Stomach (tissue), 9 donors: Measurements from ENCODE around the gene VPS45. TPM values are rescaled to one million over a fixed set of nuclear protein-coding genes. Genes with fewer than 3 reads are reported as not detected.

ENCODE experiments used
- DNase-seq, 2 donors: peaks; one replicate each; pipeline versions ENCODE4 v3.0.0 to v3.0.0-alpha.2; 2013 to 2019
- H3K27ac ChIP-seq, 5 donors: fragments of 200-600 bp in 4 of 5; sonication (generic) in 4 of 5; one replicate each; pipeline ENCODE4 v1.5.1; 2013 to 2019; ENCODE audit warnings: mild to moderate bottlenecking in 1 of 5, moderate library complexity in 1 of 5
- H3K27me3 ChIP-seq, 3 donors: fragments of 200-600 bp; sonication (generic); one replicate each; pipeline ENCODE4 v1.5.1; 2017 to 2019; ENCODE audit warnings: mixed run types in 1 of 3
- H3K36me3 ChIP-seq, 4 donors: fragments of 200-600 bp; sonication (generic); 1 replicate in 3 of 4; 2 replicates in 1 of 4; pipeline ENCODE4 v1.5.1; 2016 to 2019
- H3K4me1 ChIP-seq, 4 donors: fragments of 200-600 bp; sonication (generic); one replicate each; pipeline ENCODE4 v1.5.1; 2016 to 2019
- H3K4me3 ChIP-seq, 4 donors: fragments of 200-600 bp; sonication (generic) in 3 of 4; one replicate each; pipeline ENCODE4 v1.5.1; 2016 to 2019; ENCODE audit warnings: mild to moderate bottlenecking in 1 of 4
- H3K9me3 ChIP-seq, 4 donors: fragments of 200-600 bp; sonication (generic); one replicate each; pipeline ENCODE4 v1.5.1; 2016 to 2019
- CTCF ChIP-seq, 7 experiments: fragments of 450-650 bp in 4 of 7; fragments of 200-600 bp in 3 of 7; sonication (generic) in 3 of 7; IDR thresholded peaks; one replicate each; pipeline ENCODE4 v1.5.1; 2016 to 2019; ENCODE audit warnings: antibody characterized with exemption in 7 of 7, control low read depth in 2 of 7, mild to moderate bottlenecking in 1 of 7
- EP300 ChIP-seq: sonication (generic); formaldehyde crosslinking; IDR thresholded peaks from one replicate; pipeline ENCODE4 v1.6.1; 2017; ENCODE audit warnings: antibody characterized with exemption
- POLR2A ChIP-seq, 4 donors: fragments of 450-650 bp; IDR thresholded peaks; one replicate each; pipeline ENCODE4 v1.6.1; 2016; ENCODE audit warnings: antibody characterized with exemption in 4 of 4, control low read depth in 2 of 4, mild to moderate bottlenecking in 1 of 4, moderate library complexity in 1 of 4
- POLR2AphosphoS5 ChIP-seq, 3 donors: sonication (generic); formaldehyde crosslinking; IDR thresholded peaks; one replicate each; pipeline ENCODE4 v1.6.1; 2016; ENCODE audit warnings: antibody characterized with exemption in 3 of 3
- WGBS, 5 donors: extraction: QIAGEN DNeasy Blood & Tissue Kit in 3 of 5; methylation state at CpG; one replicate each; pipeline versions ENCODE4 v1.1.5 to v1.1.7; 2013 to 2018; 5-methylcytosine and 5-hydroxymethylcytosine counted together
- intact Hi-C: fragments of 100-400 bp; cut with DNase I; formaldehyde crosslinking; loops from one replicate; pipeline ENCODE4 v1.15.1; 2023; ENCODE audit warnings: low total_unique reads
- polyA plus RNA-seq, 3 donors: library from polyadenylated mRNA; stranded (reverse); fragments of 200-250 nt; gene quantifications; one replicate each; pipeline ENCODE4 v1.2.3, GENCODE V29; 2013
- total RNA-seq, 5 donors: library from RNA; depleted of rRNA; stranded (reverse); fragments of >200 nt; gene quantifications; one replicate each; pipeline versions ENCODE4 v1.1.0 to v1.2.3, GENCODE V29; 2014 to 2016
- donor health status: healthy with polysubstance abuse.
- donor health status: Bipolar disorder and iron deficiency.
- donor health status: healthy.

The VPS45 gene
- total and polyA plus RNA-seq, 8 donors = 13.3 to 69.9 (median 30.5) TPM

GRCh38 chr1:150161747-150162581 lies 94.4 kb downstream of the VPS45 start:
- Histone ChIP-seq H3K27me3 (no peaks in the 10 kb centered on the region), H3K4me1 (peaks cover 44 to 95% (median 62%) of the 10 kb centered on the region in 4 donors), H3K9me3 (no peaks in the 10 kb centered on the region), H3K27ac (peak overlapping the region; percentile 74 to 98 (median 91)), H3K36me3 (peaks cover 11 to 33% (median 27%) of the 10 kb centered on the region in 4 donors), H3K4me3 (peak overlapping the region in 3 of 4 donors; percentile 29 to 30 (median 29))
- DNase-seq = peak in 1 of 2 donors; percentile 57
- WGBS, 5 donors = 63 to 79% (median 71%) methylated on average over 9 of the region's 9 CpGs
- no peak for TF ChIP-seq POLR2A (IDR thresholded peaks at IDR 0.05)
- TF ChIP-seq EP300 = no peak
- TF ChIP-seq POLR2AphosphoS5 (IDR thresholded peaks at IDR 0.05) = no peak
- TF ChIP-seq CTCF (IDR thresholded peaks at IDR 0.05) = no peak
- intact Hi-C loops = no loop called here

- H3K9me3 ChIP-seq = no peaks in the 10 kb centered on the region
- H3K4me1 ChIP-seq = peaks cover 44 to 89% (median 59%) of the 10 kb centered on the region in 4 donors
- H3K36me3 ChIP-seq = peaks cover 7 to 27% (median 21%) of the 10 kb centered on the region in 4 donors
- H3K27ac ChIP-seq = peak overlapping the region; percentile 74 to 98 (median 91)
- TF ChIP-seq EP300 = no peak
- TF ChIP-seq POLR2A (IDR thresholded peaks at IDR 0.05) = no peak
- TF ChIP-seq CTCF (IDR thresholded peaks at IDR 0.05) = no peak
- TF ChIP-seq POLR2AphosphoS5 (IDR thresholded peaks at IDR 0.05) = no peak
- 31 to 67% (median 51%) methylated on average over 4 of the region's 4 CpGs for WGBS, 5 donors
- no peaks in the 10 kb centered on the region for H3K27me3 ChIP-seq
- DNase-seq = no peak
- peak overlapping the region; percentile 29 to 39 (median 30) for H3K4me3 ChIP-seq
- intact Hi-C loops = no loop called here
Observed at GRCh38 chr1:150162582-150162861, 94.9 kb downstream of the VPS45 start.

GRCh38 chr1:150162862-150163706 lies 95.5 kb downstream of the VPS45 start:
- WGBS, 5 donors = 12 to 20% (median 15%) methylated on average over 14 of the region's 14 CpGs
- no peaks in the 10 kb centered on the region for H3K27me3 ChIP-seq
- peaks cover 7 to 21% (median 15%) of the 10 kb centered on the region in 4 donors for H3K36me3 ChIP-seq
- DNase-seq = peak; percentile 81 to 97
- peak overlapping the region; percentile 74 to 98 (median 91) for H3K27ac ChIP-seq
- H3K4me1 ChIP-seq = peaks cover 44 to 85% (median 58%) of the 10 kb centered on the region in 4 donors
- TF ChIP-seq POLR2AphosphoS5 (IDR thresholded peaks at IDR 0.05) = peak; percentile 44 to 87 (median 71)
- TF ChIP-seq POLR2A (IDR thresholded peaks at IDR 0.05) = peak in 2 of 4 donors; percentile 68
- TF ChIP-seq EP300 = no peak
- peak in 2 of 7 experiments; percentile 9 to 23 for TF ChIP-seq CTCF (IDR thresholded peaks at IDR 0.05)
- intact Hi-C loops = no loop called here
- H3K4me3 ChIP-seq = peak overlapping the region; percentile 29 to 39 (median 30)
- H3K9me3 ChIP-seq = no peaks in the 10 kb centered on the region

- WGBS, 5 donors = 79 to 95% (median 90%) methylated on average over 5 of the region's 5 CpGs
- Histone ChIP-seq H3K36me3 (peaks cover 3 to 10% (median 6%) of the 10 kb centered on the region in 4 donors), H3K4me1 (peaks cover 34 to 82% (median 54%) of the 10 kb centered on the region in 4 donors), H3K27ac (peak overlapping the region in 4 of 5 donors; percentile 91 to 98 (median 92)), H3K27me3 (no peaks in the 10 kb centered on the region), H3K4me3 (no peak overlapping the region), H3K9me3 (no peaks in the 10 kb centered on the region)
- no peak for DNase-seq
- intact Hi-C loops = no loop called here
- TF ChIP-seq POLR2AphosphoS5 (IDR thresholded peaks at IDR 0.05) (no peak), POLR2A (IDR thresholded peaks at IDR 0.05) (no peak), CTCF (IDR thresholded peaks at IDR 0.05) (no peak), EP300 (no peak)
Observed at GRCh38 chr1:150164224-150164623, 96.6 kb downstream of the VPS45 start.
